HepG2 (cell line): ENCODE data around the gene KARS1. TPM values are rescaled to one million over a fixed set of nuclear protein-coding genes. Genes with fewer than 3 reads are reported as not detected.

Source experiments
- ATF4 ChIP-seq, 2 experiments: fragments of 450-650 bp in 1 of 2; sonication (generic) in 1 of 2; formaldehyde crosslinking; IDR thresholded peaks; 2 replicates each; pipeline versions ENCODE4 v1.5.0 to v1.8.0; 2020 to 2022; ENCODE audit warnings: mild to moderate bottlenecking in 1 of 2, missing genetic modification reagents in 1 of 2
- BCL6 ChIP-seq: IDR thresholded peaks from 2 replicates; pipeline ENCODE4 v1.6.1; 2016; ENCODE audit warnings: missing genetic modification reagents, missing compliant biosample characterization
- BHLHE40 ChIP-seq: IDR thresholded peaks from 2 replicates; pipeline ENCODE4 v1.6.1; 2011; ENCODE audit warnings: low read length, improper control_type of control experiment
- EZH2 ChIP-seq: conservative IDR thresholded peaks from 2 replicates; pipeline ENCODE4 v1.6.1; 2012; ENCODE audit warnings: mild to moderate bottlenecking, low read depth, low read length, moderate library complexity
- FOXA1 ChIP-seq, 2 experiments: fragments of 450-650 bp in 1 of 2; sonication (generic) in 1 of 2; formaldehyde crosslinking in 1 of 2; IDR thresholded peaks; 2 replicates each; pipeline versions ENCODE4 v1.4.0 to v1.6.1; 2016 to 2020; ENCODE audit warnings: missing genetic modification reagents in 1 of 2
- KDM4B ChIP-seq: sonication (generic); formaldehyde crosslinking; IDR thresholded peaks from 2 replicates; pipeline ENCODE4 v1.4.0; 2020; ENCODE audit warnings: missing genetic modification reagents
- MYC ChIP-seq: sonication (generic); formaldehyde crosslinking; IDR thresholded peaks from 2 replicates; pipeline ENCODE4 v1.9.0; 2021; ENCODE audit warnings: missing genetic modification reagents, borderline replicate concordance
- NR3C1 ChIP-seq: sonication (generic); formaldehyde crosslinking; IDR thresholded peaks from 2 replicates; pipeline ENCODE4 v1.4.0; 2020; ENCODE audit warnings: missing genetic modification reagents
- PAX8 ChIP-seq: sonication (generic); formaldehyde crosslinking; IDR thresholded peaks from 2 replicates; pipeline ENCODE4 v1.8.0; 2022; ENCODE audit warnings: mild to moderate bottlenecking, missing genetic modification reagents, borderline replicate concordance
- PBX3 ChIP-seq: sonication (generic); formaldehyde crosslinking; IDR thresholded peaks from 2 replicates; pipeline ENCODE4 v1.8.1; 2023; ENCODE audit warnings: missing genetic modification reagents, inconsistent platforms, borderline replicate concordance
- PHF20 ChIP-seq: sonication (generic); formaldehyde crosslinking; IDR thresholded peaks from 2 replicates; pipeline ENCODE4 v1.5.0; 2020; ENCODE audit warnings: mild to moderate bottlenecking, missing genetic modification reagents
- RFXANK ChIP-seq: IDR thresholded peaks from 2 replicates; pipeline ENCODE4 v1.6.1; 2016
- RFXAP ChIP-seq: sonication (generic); formaldehyde crosslinking; IDR thresholded peaks from 2 replicates; pipeline ENCODE4 v1.4.0; 2020; ENCODE audit warnings: missing genetic modification reagents, borderline replicate concordance
- ZBTB21 ChIP-seq: sonication (generic); formaldehyde crosslinking; IDR thresholded peaks from 2 replicates; pipeline ENCODE4 v1.4.0; 2020; ENCODE audit warnings: missing genetic modification reagents
- ZBTB26 ChIP-seq: IDR thresholded peaks from 2 replicates; pipeline ENCODE4 v1.6.1; 2016; ENCODE audit warnings: missing compliant biosample characterization, missing genetic modification reagents, borderline replicate concordance
- ZBTB49 ChIP-seq: sonication (generic); formaldehyde crosslinking; IDR thresholded peaks from 2 replicates; pipeline ENCODE4 v1.4.0; 2020; ENCODE audit warnings: missing genetic modification reagents, borderline replicate concordance
- ZC3H4 ChIP-seq: sonication (generic); formaldehyde crosslinking; IDR thresholded peaks from 2 replicates; pipeline ENCODE4 v1.4.0; 2020; ENCODE audit warnings: missing genetic modification reagents, borderline replicate concordance
- ZFY ChIP-seq: sonication (generic); formaldehyde crosslinking; IDR thresholded peaks from 2 replicates; pipeline ENCODE4 v1.4.0; 2020; ENCODE audit warnings: missing genetic modification reagents
- ZNF546 ChIP-seq: sonication (generic); formaldehyde crosslinking; conservative IDR thresholded peaks from 2 replicates; pipeline ENCODE4 v1.8.1; 2023; ENCODE audit warnings: mild to moderate bottlenecking, missing genetic modification reagents
- ZNF569 ChIP-seq: sonication (generic); formaldehyde crosslinking; IDR thresholded peaks from 2 replicates; pipeline ENCODE4 v1.5.0; 2020; ENCODE audit warnings: mild to moderate bottlenecking, missing genetic modification reagents, moderate library complexity, borderline replicate concordance
- ZNF670 ChIP-seq: sonication (generic); formaldehyde crosslinking; IDR thresholded peaks from 2 replicates; pipeline ENCODE4 v1.8.0; 2022; ENCODE audit warnings: mild to moderate bottlenecking, missing genetic modification reagents, borderline replicate concordance
- ZNF782 ChIP-seq: sonication (generic); formaldehyde crosslinking; IDR thresholded peaks from 2 replicates; pipeline ENCODE4 v1.4.0; 2020; ENCODE audit warnings: missing genetic modification reagents, mild to moderate bottlenecking, borderline replicate concordance
- ZNF816 ChIP-seq: sonication (generic); formaldehyde crosslinking; IDR thresholded peaks from 2 replicates; pipeline ENCODE4 v1.8.0; 2022; ENCODE audit warnings: missing genetic modification reagents, mild to moderate bottlenecking, borderline replicate concordance
- ZNF850 ChIP-seq: sonication (generic); formaldehyde crosslinking; conservative IDR thresholded peaks from 2 replicates; pipeline ENCODE4 v1.9.0; 2021; ENCODE audit warnings: mild to moderate bottlenecking, missing genetic modification reagents
- polyA plus RNA-seq, 8 experiments: library from polyadenylated mRNA; depleted of rRNA in 3 of 8; stranded (reverse) in 7 of 8; unstranded in 1 of 8; fragments of >200 nt; fragmentation: Illumina TruSeq in 4 of 8; extraction: Trizol in 4 of 8; gene quantifications; 2 replicates each; pipeline versions ENCODE4 v1.2.1 to v1.2.3, GENCODE V29; 2011 to 2016; ENCODE audit warnings: low read depth in 4 of 8, missing spikeins in 1 of 8, mixed read lengths in 1 of 8; ENCODE audit not compliant: insufficient read depth in 1 of 8
- total RNA-seq, 5 experiments: library from RNA; depleted of rRNA; stranded (reverse); fragments of >200 nt; fragmentation: Illumina TruSeq; extraction: Trizol; gene quantifications; 2 replicates each; pipeline ENCODE4 v1.2.3, GENCODE V29; 2016; ENCODE audit warnings: low read depth in 1 of 5

Gene KARS1
- total and polyA plus RNA-seq, 2 of the 13 experiments (the other 11 are each of a cell fraction or from before 2014, with no cell fraction given) = 141 to 276 TPM

- TF ChIP-seq MYC (CRISPR knock-in tag) (peak; percentile 95), BCL6 (CRISPR knock-in tag) (peak; percentile 63), RFXANK (CRISPR knock-in tag) (no peak), FOXA1 (IDR thresholded peaks at IDR 0.05) (no peak), FOXA1 (CRISPR knock-in tag; IDR thresholded peaks at IDR 0.05) (0 out of 2 replicates have a peak, but pooled peaks have one; percentile 8), ZNF816 (CRISPR knock-in tag) (peak; percentile 81; the same call in 1 of the 2 replicates), ZNF546 (peak; percentile 97), ZNF569 (CRISPR knock-in tag) (peak; percentile 85; the same call in 1 of the 2 replicates), ZBTB21 (CRISPR knock-in tag) (0 out of 2 replicates have a peak, but pooled peaks have one; percentile 28), PHF20 (CRISPR knock-in tag) (peak; percentile 92), ZNF670 (CRISPR knock-in tag) (peak; percentile 63; the same call in 1 of the 2 replicates), ZBTB26 (no peak), ZC3H4 (CRISPR knock-in tag) (no peak), ZNF850 (CRISPR knock-in tag) (no peak), PAX8 (peak; percentile 74; the same call in 1 of the 2 replicates), NR3C1 (CRISPR knock-in tag) (no peak), PBX3 (CRISPR knock-in tag) (peak; percentile 35; the same call in 1 of the 2 replicates), ZNF782 (CRISPR knock-in tag) (peak; percentile 19; the same call in 1 of the 2 replicates), ZBTB49 (CRISPR knock-in tag) (no peak), RFXAP (CRISPR knock-in tag) (peak; percentile 64; the same call in 1 of the 2 replicates), KDM4B (CRISPR knock-in tag) (peak; percentile 13; the same call in 1 of the 2 replicates), ATF4 (CRISPR knock-in tag; IDR thresholded peaks at IDR 0.05) (peak in 1 of 2 experiments; percentile 4; a peak in 1 of 4 replicates), EZH2 (no peak), BHLHE40 (no peak), ZFY (peak; percentile 95)
Observed at GRCh38 chr16:75647492-75648264, at the start of gene KARS1, which contains the start of gene TERF2IP (continued).
